Calu3 (cell line): ENCODE results near the gene IDH2. TPM values are rescaled to one million over a fixed set of nuclear protein-coding genes. Genes with fewer than 3 reads are reported as not detected.

Experiments used
- BruUV-seq: library from RNA; stranded (reverse); fragments of 400-500 nt; replicated peaks from 2 replicates; lab custom pipeline; 2021; lab: Mats Ljungman, UMichigan
- CTCF ChIA-PET: fragments of 300-600 bp; sonication (Branson Sonifier 250); formaldehyde crosslinking; loops from one replicate; lab custom pipeline; 2022; ENCODE audit warnings: antibody characterized with exemption; lab: Charles Lee
- DNase-seq: peaks from one replicate; pipeline ENCODE4 v3.0.0; 2022
- H3K27ac Mint-ChIP-seq: one replicate; pipeline ENCODE4 v1.8.0; 2022; ENCODE audit warnings: mixed read lengths; ENCODE audit not compliant: unreplicated experiment
- H3K27me3 Mint-ChIP-seq: one replicate; pipeline ENCODE4 v1.8.0; 2022; ENCODE audit warnings: mixed read lengths; ENCODE audit not compliant: unreplicated experiment
- H3K36me3 Mint-ChIP-seq: one replicate; pipeline ENCODE4 v1.8.0; 2022; ENCODE audit warnings: mild to moderate bottlenecking, moderate library complexity, mixed read lengths; ENCODE audit not compliant: insufficient read depth, unreplicated experiment
- H3K4me1 Mint-ChIP-seq: one replicate; pipeline ENCODE4 v1.8.0; 2022; ENCODE audit warnings: mild to moderate bottlenecking, low read depth, mixed read lengths; ENCODE audit not compliant: unreplicated experiment
- H3K4me3 Mint-ChIP-seq: one replicate; pipeline ENCODE4 v1.8.0; 2022; ENCODE audit warnings: mild to moderate bottlenecking, low read depth, moderate library complexity, mixed read lengths; ENCODE audit not compliant: unreplicated experiment
- H3K9me3 Mint-ChIP-seq: one replicate; pipeline ENCODE4 v1.8.0; 2022; ENCODE audit warnings: low read depth, mixed read lengths; ENCODE audit not compliant: unreplicated experiment
- intact Hi-C: fragments of 100-400 bp; cut with micrococcal nuclease; formaldehyde crosslinking; loops from one replicate; pipeline ENCODE4 v1.10.0; 2022; ENCODE audit not compliant: unreplicated experiment
- total RNA-seq: library from RNA; stranded (reverse); gene quantifications from 2 replicates; pipeline ENCODE4 v1.2.3, GENCODE V29; 2022
- TF ChIP-seq, protein P1 (sequence below): fragments of 200-600 bp; IDR thresholded peaks from one replicate; pipeline ENCODE4 v1.8.0; 2022; ENCODE audit warnings: antibody characterized with exemption; ENCODE audit not compliant: unreplicated experiment

IDH2 gene
- total RNA-seq, 1 experiment from 2014 or later = 108 TPM

DNA sequence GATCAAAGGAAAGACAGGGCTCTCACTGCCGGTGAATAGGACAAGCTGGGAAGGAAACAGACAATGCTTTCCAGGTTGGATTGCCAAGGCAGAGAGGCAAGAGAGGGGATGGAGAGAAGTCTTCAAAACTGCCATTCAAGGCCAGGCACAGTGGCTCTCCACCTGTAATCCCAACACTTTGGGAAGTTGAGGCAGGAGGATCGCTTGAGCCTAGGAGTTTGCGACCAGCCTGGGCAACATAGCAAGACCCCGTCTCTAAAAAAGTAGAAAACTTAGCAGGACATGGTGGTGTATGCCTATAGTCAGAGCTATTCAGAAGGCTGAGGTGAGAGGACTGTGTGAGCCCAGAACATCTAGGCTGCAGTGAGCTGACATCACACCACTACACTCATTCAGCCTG, 43.5 kb upstream of the IDH2 start:
- H3K4me3 Mint-ChIP-seq = no peak overlapping the region
- H3K36me3 Mint-ChIP-seq = no peaks in the 10 kb centered on the region
- no peak overlapping the region for H3K27ac Mint-ChIP-seq
- H3K9me3 Mint-ChIP-seq = no peaks in the 10 kb centered on the region
- BruUV-seq = no TSS peak
- CTCF ChIA-PET = interaction anchor here (1.1 kb wide), 1 partner anchor 76 kb away, joined by 3 read pairs; no protein-coding TSS in a partner anchor
- no peaks in the 10 kb centered on the region for H3K27me3 Mint-ChIP-seq
- TF ChIP-seq, protein P1, sequence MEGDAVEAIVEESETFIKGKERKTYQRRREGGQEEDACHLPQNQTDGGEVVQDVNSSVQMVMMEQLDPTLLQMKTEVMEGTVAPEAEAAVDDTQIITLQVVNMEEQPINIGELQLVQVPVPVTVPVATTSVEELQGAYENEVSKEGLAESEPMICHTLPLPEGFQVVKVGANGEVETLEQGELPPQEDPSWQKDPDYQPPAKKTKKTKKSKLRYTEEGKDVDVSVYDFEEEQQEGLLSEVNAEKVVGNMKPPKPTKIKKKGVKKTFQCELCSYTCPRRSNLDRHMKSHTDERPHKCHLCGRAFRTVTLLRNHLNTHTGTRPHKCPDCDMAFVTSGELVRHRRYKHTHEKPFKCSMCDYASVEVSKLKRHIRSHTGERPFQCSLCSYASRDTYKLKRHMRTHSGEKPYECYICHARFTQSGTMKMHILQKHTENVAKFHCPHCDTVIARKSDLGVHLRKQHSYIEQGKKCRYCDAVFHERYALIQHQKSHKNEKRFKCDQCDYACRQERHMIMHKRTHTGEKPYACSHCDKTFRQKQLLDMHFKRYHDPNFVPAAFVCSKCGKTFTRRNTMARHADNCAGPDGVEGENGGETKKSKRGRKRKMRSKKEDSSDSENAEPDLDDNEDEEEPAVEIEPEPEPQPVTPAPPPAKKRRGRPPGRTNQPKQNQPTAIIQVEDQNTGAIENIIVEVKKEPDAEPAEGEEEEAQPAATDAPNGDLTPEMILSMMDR = no peak
- no peaks in the 10 kb centered on the region for H3K4me1 Mint-ChIP-seq
- DNase-seq = no peak
- intact Hi-C loops = no loop called here

DNA sequence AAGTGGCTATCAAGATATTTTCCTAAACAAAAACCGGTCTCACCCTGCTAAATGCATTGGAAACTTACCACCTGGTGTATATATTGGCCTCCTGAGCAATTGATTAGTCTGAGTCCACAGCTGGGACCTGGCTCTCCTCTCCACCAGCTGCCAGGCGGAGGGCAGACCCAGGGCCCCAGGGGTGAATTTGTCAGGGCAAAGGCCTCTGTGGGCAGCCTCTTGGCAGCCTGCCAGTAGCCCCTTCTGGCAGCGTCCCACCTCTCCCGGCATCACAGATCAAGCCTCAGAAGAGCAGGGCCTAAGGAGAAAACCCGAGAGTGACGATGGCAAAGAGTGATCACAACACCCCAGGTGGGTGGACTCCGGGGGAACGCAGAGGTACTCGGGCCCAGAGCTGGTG, 43.0 kb upstream of the IDH2 start:
- TF ChIP-seq, protein P1 = no peak
- Mint-ChIP-seq H3K4me1 (no peaks in the 10 kb centered on the region), H3K36me3 (no peaks in the 10 kb centered on the region), H3K27ac (no peak overlapping the region), H3K4me3 (no peak overlapping the region), H3K9me3 (no peaks in the 10 kb centered on the region), H3K27me3 (no peaks in the 10 kb centered on the region)
- intact Hi-C loops = no loop called here
- DNase-seq = no peak
- no TSS peak for BruUV-seq
- CTCF ChIA-PET = interaction anchor here (0.7 kb wide), 1 partner anchor 85 kb away, joined by 7 read pairs; no protein-coding TSS in a partner anchor

DNA sequence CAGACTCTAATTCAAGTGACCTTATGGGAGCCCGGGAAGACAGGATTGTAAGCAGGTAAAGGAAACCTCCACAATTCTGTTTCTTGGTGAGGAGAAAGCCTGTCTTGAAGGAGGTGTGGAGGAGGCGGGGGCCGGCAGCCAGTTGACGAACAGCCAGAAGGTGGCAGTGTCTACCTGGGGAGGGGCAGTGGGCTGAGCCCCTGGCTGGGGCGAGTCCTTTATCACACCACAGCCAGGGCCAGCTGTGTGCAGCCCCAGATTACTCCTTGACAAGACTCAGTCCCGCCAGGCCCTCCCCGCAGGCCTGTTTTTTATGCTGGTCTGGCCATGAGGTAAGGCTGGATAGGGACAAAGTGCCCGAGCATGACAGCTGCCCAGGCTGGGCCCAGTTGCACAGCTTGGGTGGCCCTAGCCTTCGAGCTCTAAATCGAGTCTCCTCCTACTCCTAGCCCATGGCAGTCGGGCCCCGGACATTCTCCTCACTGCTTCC, 40.9 kb upstream of the IDH2 start:
- Mint-ChIP-seq H3K27me3 (no peaks in the 10 kb centered on the region), H3K27ac (no peak overlapping the region), H3K4me1 (no peaks in the 10 kb centered on the region), H3K4me3 (no peak overlapping the region), H3K36me3 (no peaks in the 10 kb centered on the region), H3K9me3 (no peaks in the 10 kb centered on the region)
- intact Hi-C loops = loop anchor here (1.0 kb wide), 1 partner anchor 143 kb away; no protein-coding TSS in a partner anchor
- CTCF ChIA-PET = interaction anchor here (0.9 to 1.9 kb wide), 11 partner anchors 18 to 177 kb away, joined by 3 to 18 read pairs (median 5); partner anchors contain the start of genes CIB1 and GDPGP1
- TF ChIP-seq, protein P1 = peak; percentile 95
- BruUV-seq = no TSS peak
- peak; percentile 91 for DNase-seq

DNA sequence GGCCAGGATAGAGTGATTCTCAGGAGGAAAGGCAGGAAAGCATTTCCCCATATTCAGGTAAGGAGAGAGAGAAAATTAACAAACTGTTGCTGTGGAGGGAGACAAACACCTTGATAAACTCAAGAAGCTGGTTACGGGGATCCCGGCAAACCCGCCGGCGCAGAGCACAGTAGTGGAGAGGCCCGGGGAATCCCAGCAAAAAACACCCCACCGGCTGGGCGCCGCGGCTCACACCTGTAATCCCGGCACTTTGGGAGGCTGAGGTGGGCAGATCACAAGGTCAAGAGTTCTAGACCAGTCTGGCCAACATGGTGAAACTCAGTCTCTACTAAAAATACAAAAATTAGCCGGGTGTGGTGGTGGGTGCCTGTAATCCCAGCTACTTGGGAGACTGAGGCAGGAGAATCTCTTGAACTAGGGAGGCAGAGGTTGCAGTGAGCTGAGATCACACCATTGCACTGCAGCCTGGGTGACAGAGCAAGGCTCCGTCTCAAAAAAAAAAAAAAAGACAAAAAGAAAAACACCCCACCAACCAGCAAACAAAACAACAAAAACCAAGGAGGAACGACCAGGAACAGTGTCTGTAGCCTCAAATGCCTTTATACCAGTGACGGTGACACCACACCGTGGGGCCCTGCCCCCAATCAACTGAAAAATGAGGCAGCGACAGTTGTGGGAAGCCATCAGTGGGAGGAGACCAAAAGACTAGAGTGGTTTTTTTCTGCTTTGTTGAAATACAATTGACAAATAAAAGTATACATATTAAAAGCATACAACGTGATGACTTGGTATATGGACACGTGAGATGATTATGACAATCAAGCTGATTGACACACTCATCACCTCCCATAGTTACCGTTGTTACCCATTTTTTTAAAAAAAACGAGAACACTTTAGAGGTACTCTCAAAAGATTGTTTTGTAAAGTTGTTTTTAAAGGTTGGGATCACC, 40.2 kb upstream of the IDH2 start:
- intact Hi-C loops = loop anchor here (1.0 kb wide), 1 partner anchor 144 kb away; no protein-coding TSS in a partner anchor
- Mint-ChIP-seq H3K36me3 (no peaks in the 10 kb centered on the region), H3K9me3 (no peaks in the 10 kb centered on the region), H3K4me3 (no peak overlapping the region), H3K27me3 (no peaks in the 10 kb centered on the region), H3K27ac (no peak overlapping the region), H3K4me1 (no peaks in the 10 kb centered on the region)
- TF ChIP-seq, protein P1 = no peak
- DNase-seq = no peak
- no TSS peak for BruUV-seq
- CTCF ChIA-PET = interaction anchor here (0.5 to 1.9 kb wide), 12 partner anchors 19 to 788 kb away, joined by 3 to 18 read pairs (median 6); partner anchors contain the start of genes CIB1 and GDPGP1
